Prostate gland (tissue), 2 donors: ENCODE results near the gene CMTM4.

ENCODE experiments used
- POLR2A ChIP-seq: fragments of 450-650 bp; IDR thresholded peaks from one replicate; pipeline ENCODE4 v1.6.1; 2016; ENCODE audit warnings: antibody characterized with exemption, mild to moderate bottlenecking
- TF ChIP-seq, protein P1 (sequence below), 4 experiments: fragments of 200-600 bp in 2 of 4; fragments of 450-650 bp in 2 of 4; sonication (generic) in 2 of 4; IDR thresholded peaks; 1 replicate in 3 of 4; 2 replicates in 1 of 4; pipeline ENCODE4 v1.5.1; 2016 to 2019; ENCODE audit warnings: antibody characterized with exemption in 4 of 4, mild to moderate bottlenecking in 2 of 4, moderate library complexity in 2 of 4

GRCh38 chr16:66698046-66698445 is 1.5 kb upstream of the CMTM4 start:
- TF ChIP-seq, protein P1, sequence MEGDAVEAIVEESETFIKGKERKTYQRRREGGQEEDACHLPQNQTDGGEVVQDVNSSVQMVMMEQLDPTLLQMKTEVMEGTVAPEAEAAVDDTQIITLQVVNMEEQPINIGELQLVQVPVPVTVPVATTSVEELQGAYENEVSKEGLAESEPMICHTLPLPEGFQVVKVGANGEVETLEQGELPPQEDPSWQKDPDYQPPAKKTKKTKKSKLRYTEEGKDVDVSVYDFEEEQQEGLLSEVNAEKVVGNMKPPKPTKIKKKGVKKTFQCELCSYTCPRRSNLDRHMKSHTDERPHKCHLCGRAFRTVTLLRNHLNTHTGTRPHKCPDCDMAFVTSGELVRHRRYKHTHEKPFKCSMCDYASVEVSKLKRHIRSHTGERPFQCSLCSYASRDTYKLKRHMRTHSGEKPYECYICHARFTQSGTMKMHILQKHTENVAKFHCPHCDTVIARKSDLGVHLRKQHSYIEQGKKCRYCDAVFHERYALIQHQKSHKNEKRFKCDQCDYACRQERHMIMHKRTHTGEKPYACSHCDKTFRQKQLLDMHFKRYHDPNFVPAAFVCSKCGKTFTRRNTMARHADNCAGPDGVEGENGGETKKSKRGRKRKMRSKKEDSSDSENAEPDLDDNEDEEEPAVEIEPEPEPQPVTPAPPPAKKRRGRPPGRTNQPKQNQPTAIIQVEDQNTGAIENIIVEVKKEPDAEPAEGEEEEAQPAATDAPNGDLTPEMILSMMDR (IDR thresholded peaks at IDR 0.05), result no peak
- no peak for TF ChIP-seq POLR2A
